Chondrocyte (in vitro differentiated cells): ENCODE results near the gene CBFA2T2. TPM values are rescaled to one million over a fixed set of nuclear protein-coding genes. Genes with fewer than 3 reads are reported as not detected.

Experiments
- DNase-seq: peaks from one replicate; pipeline ENCODE4 v3.0.0; 2021; ENCODE audit warnings: mixed read lengths, low spot score
- H3K27ac Mint-ChIP-seq: one replicate; pipeline ENCODE4 v1.8.0; 2021; ENCODE audit warnings: mild to moderate bottlenecking, moderate library complexity, mixed read lengths; ENCODE audit not compliant: unreplicated experiment
- H3K27me3 Mint-ChIP-seq: 2 replicates; pipeline ENCODE4 v1.8.0; 2021; ENCODE audit warnings: low read depth, mixed read lengths
- H3K36me3 Mint-ChIP-seq: 2 replicates; pipeline ENCODE4 v1.8.0; 2021; ENCODE audit warnings: low read depth, mixed read lengths
- H3K4me1 Mint-ChIP-seq: 2 replicates; pipeline ENCODE4 v1.8.0; 2021; ENCODE audit warnings: low read depth, mild to moderate bottlenecking, mixed read lengths
- H3K4me3 Mint-ChIP-seq: one replicate; pipeline ENCODE4 v1.8.0; 2021; ENCODE audit warnings: mild to moderate bottlenecking, moderate library complexity, mixed read lengths; ENCODE audit not compliant: unreplicated experiment
- H3K9me3 Mint-ChIP-seq: 2 replicates; pipeline ENCODE4 v1.8.0; 2021; ENCODE audit warnings: low read depth, mixed read lengths
- total RNA-seq: library from RNA; stranded (reverse); gene quantifications from 3 replicates; pipeline ENCODE4 v1.2.1, GENCODE V29; 2021
- TF ChIP-seq, protein P1 (sequence below): fragments of 200-600 bp; sonication (generic); IDR thresholded peaks from 2 replicates; pipeline ENCODE4 v1.5.0; 2021; ENCODE audit warnings: antibody characterized with exemption, mild to moderate bottlenecking, moderate library complexity

CBFA2T2 gene
- total RNA-seq, 1 donor from 2014 or later = 23.5 TPM

- no peaks in the 10 kb centered on the region for H3K9me3 Mint-ChIP-seq
- peaks cover 33% of the 10 kb centered on the region for H3K4me1 Mint-ChIP-seq
- no peaks in the 10 kb centered on the region for H3K27me3 Mint-ChIP-seq
- no peaks in the 10 kb centered on the region for H3K36me3 Mint-ChIP-seq
- no peak overlapping the region for H3K4me3 Mint-ChIP-seq
- TF ChIP-seq, protein P1, sequence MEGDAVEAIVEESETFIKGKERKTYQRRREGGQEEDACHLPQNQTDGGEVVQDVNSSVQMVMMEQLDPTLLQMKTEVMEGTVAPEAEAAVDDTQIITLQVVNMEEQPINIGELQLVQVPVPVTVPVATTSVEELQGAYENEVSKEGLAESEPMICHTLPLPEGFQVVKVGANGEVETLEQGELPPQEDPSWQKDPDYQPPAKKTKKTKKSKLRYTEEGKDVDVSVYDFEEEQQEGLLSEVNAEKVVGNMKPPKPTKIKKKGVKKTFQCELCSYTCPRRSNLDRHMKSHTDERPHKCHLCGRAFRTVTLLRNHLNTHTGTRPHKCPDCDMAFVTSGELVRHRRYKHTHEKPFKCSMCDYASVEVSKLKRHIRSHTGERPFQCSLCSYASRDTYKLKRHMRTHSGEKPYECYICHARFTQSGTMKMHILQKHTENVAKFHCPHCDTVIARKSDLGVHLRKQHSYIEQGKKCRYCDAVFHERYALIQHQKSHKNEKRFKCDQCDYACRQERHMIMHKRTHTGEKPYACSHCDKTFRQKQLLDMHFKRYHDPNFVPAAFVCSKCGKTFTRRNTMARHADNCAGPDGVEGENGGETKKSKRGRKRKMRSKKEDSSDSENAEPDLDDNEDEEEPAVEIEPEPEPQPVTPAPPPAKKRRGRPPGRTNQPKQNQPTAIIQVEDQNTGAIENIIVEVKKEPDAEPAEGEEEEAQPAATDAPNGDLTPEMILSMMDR = no peak
- DNase-seq = no peak
- peak overlapping the region; percentile 78 for H3K27ac Mint-ChIP-seq
Measured at GRCh38 chr20:33516882-33517281, 27.0 kb downstream of the CBFA2T2 start.

DNA sequence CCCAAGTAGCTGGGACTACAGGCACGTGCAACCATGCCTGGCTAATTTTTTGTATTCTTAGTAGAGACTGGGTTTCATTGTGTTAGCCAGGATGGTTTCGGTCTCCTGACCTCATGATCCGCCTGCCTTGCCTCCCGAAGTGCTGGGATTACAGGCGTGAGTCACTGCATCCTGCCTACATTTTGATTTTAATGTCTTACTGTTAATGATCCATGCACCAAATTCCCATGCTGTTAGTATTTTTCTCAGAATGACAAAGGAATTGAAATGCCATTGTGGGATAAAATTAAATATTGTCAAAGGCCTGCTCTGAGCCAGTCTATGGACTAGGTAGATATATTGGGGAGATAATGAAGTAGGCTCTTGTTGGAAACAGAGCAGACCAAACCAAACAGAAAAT lies 28.2 kb downstream of the CBFA2T2 start:
- no peak for DNase-seq
- no peaks in the 10 kb centered on the region for H3K36me3 Mint-ChIP-seq
- peak overlapping the region; percentile 4 for H3K4me3 Mint-ChIP-seq
- TF ChIP-seq, protein P1 = no peak
- H3K27ac Mint-ChIP-seq = peak overlapping the region; percentile 89
- H3K4me1 Mint-ChIP-seq = peaks cover 25% of the 10 kb centered on the region
- H3K27me3 Mint-ChIP-seq = no peaks in the 10 kb centered on the region
- H3K9me3 Mint-ChIP-seq = no peaks in the 10 kb centered on the region

DNA sequence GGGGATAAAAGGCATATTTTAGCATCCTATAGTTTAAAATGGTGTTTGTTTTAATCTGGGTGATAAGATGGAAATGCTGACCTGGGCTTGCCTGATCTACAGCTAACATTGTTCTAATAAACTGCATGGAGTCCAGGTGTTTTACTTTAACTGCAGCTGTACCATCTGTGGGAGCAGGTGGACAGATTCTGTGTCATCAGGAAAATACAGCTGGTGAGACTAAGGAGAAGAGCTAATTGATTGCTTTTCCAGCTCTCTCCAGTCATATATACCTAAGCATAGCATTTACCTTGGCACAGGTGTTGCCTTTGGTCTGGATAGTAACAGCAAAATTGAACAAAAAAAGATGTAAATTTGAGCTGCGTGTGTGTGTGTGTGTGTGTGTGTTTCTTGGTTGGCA lies 31.6 kb downstream of the CBFA2T2 start:
- no peaks in the 10 kb centered on the region for H3K36me3 Mint-ChIP-seq
- no peak overlapping the region for H3K4me3 Mint-ChIP-seq
- H3K27ac Mint-ChIP-seq = no peak overlapping the region
- no peaks in the 10 kb centered on the region for H3K9me3 Mint-ChIP-seq
- TF ChIP-seq, protein P1 = no peak
- H3K4me1 Mint-ChIP-seq = peaks cover 26% of the 10 kb centered on the region
- DNase-seq = no peak
- H3K27me3 Mint-ChIP-seq = no peaks in the 10 kb centered on the region

DNA sequence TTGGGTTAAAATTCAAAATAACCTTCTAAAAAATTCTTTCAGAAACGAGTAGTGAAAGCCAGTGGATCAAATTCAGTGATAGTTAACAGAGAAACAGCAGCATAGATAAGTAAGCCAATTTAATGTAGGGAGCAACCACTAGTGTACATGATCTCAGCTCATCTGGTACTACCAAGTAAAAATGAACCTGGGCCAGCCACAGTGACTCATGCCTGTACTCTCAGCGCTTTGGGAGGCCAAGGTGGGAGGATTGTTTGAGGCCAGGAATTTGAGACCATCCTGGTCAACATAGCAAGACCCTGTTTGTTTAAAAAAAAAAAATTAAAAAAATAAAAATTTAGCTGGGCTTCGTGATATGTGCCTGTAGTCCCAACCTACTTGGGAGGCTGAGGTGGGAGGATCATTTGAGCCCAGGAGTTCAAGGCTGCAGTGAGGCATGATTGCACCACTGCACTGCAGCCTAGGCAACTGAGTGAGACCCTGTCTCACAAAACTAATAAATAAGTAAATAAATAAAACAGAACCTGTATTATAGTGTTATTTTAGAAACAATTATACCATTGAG lies 32.4 kb downstream of the CBFA2T2 start:
- no peaks in the 10 kb centered on the region for H3K27me3 Mint-ChIP-seq
- DNase-seq = no peak
- H3K9me3 Mint-ChIP-seq = no peaks in the 10 kb centered on the region
- no peak overlapping the region for H3K4me3 Mint-ChIP-seq
- TF ChIP-seq, protein P1 = no peak
- no peaks in the 10 kb centered on the region for H3K36me3 Mint-ChIP-seq
- H3K4me1 Mint-ChIP-seq = peaks cover 17% of the 10 kb centered on the region
- no peak overlapping the region for H3K27ac Mint-ChIP-seq

DNA sequence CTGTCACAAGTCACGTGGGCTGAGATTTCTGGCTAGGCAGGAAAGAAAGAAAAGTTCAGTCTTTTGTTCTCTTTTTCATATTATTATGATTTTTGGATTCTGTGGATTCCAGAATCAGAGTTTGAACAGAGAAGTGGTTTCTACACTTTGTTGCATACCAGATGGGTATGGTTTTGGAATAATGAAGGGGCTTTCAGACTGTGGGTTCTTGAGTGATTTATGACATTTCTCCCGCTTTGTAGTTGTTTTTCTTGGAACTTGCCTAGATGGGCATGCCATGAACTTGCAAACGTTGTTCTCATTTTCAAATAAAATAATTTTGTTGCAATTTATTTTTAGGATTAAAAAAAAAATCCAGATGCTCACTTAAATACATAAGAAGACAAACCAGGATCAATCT lies 34.4 kb downstream of the CBFA2T2 start:
- no peaks in the 10 kb centered on the region for H3K9me3 Mint-ChIP-seq
- no peaks in the 10 kb centered on the region for H3K27me3 Mint-ChIP-seq
- DNase-seq = no peak
- H3K4me3 Mint-ChIP-seq = no peak overlapping the region
- peaks cover 6% of the 10 kb centered on the region for H3K4me1 Mint-ChIP-seq
- H3K27ac Mint-ChIP-seq = peak overlapping the region; percentile 45
- TF ChIP-seq, protein P1 = no peak
- no peaks in the 10 kb centered on the region for H3K36me3 Mint-ChIP-seq
